IMR-90 (cell line): ENCODE measurements around the gene UBR1. TPM values are rescaled to one million over a fixed set of nuclear protein-coding genes. Genes with fewer than 3 reads are reported as not detected.

Experiments
- ATAC-seq: fragments of 200-7000 bp; cut with Tn5 transposase; 2 replicates; pipeline ENCODE4 v1.9.1; 2020; ENCODE audit warnings: low read depth, mild to moderate bottlenecking, moderate library complexity
- BruUV-seq: library from RNA; stranded (reverse); fragments of 400-500 nt; replicated peaks from 2 replicates; lab custom pipeline; 2021; lab: Mats Ljungman, UMichigan
- CTCF ChIA-PET: fragments of 300-600 bp; formaldehyde crosslinking; extraction: SDS; loops from one replicate; lab custom pipeline; 2021; ENCODE audit warnings: antibody characterized with exemption; lab: Yijun Ruan, JAX
- POLR2A ChIA-PET: fragments of 300-600 bp; sonication (Branson Sonifier 250); formaldehyde crosslinking; loops from one replicate; lab custom pipeline; 2022; ENCODE audit warnings: antibody characterized with exemption; ENCODE audit not compliant: unreplicated experiment; lab: Charles Lee
- DNase-seq: peaks from one replicate; pipeline ENCODE4 v3.0.0; 2013
- H2AFZ ChIP-seq: replicated peaks from 2 replicates; pipeline ENCODE3; 2013; ENCODE audit warnings: low read length, mild to moderate bottlenecking; ENCODE audit not compliant: poor library complexity
- H2AK5ac ChIP-seq: 2 replicates; pipeline ENCODE4 v1.6.1; 2013; ENCODE audit warnings: low read depth, low read length, inconsistent platforms
- H2AK9ac ChIP-seq: replicated peaks from 2 replicates; pipeline ENCODE3; 2013; ENCODE audit warnings: mild to moderate bottlenecking, low read depth, low read length, moderate library complexity; ENCODE audit not compliant: poor library complexity
- H2BK120ac ChIP-seq: 2 replicates; pipeline ENCODE4 v1.6.1; 2013; ENCODE audit warnings: low read depth, low read length, inconsistent platforms
- H2BK15ac ChIP-seq: 3 replicates; pipeline ENCODE4 v1.6.1; 2013; ENCODE audit warnings: low read depth, low read length, inconsistent platforms
- H2BK20ac ChIP-seq: 2 replicates; pipeline ENCODE4 v1.6.1; 2013; ENCODE audit warnings: low read depth, mild to moderate bottlenecking, inconsistent platforms, low read length, moderate library complexity
- H2BK5ac ChIP-seq: 2 replicates; pipeline ENCODE4 v1.6.1; 2013; ENCODE audit warnings: mild to moderate bottlenecking, low read depth, low read length, inconsistent platforms; ENCODE audit not compliant: poor library complexity, severe bottlenecking
- H3K14ac ChIP-seq: replicated peaks from 2 replicates; pipeline ENCODE4 v1.6.1; 2013; ENCODE audit warnings: low read depth, low read length, inconsistent platforms
- H3K18ac ChIP-seq: 2 replicates; pipeline ENCODE4 v1.6.1; 2013; ENCODE audit warnings: low read depth, low read length, control low read depth
- H3K23ac ChIP-seq: 2 replicates; pipeline ENCODE4 v1.6.1; 2013; ENCODE audit warnings: low read depth, low read length, inconsistent platforms
- H3K27ac ChIP-seq: 2 replicates; pipeline ENCODE4 v1.5.1; 2013; ENCODE audit warnings: mild to moderate bottlenecking, control low read depth, low read length; ENCODE audit not compliant: insufficient read depth
- H3K27me3 ChIP-seq: 2 replicates; pipeline ENCODE4 v1.6.1; 2013; ENCODE audit warnings: low read length; ENCODE audit not compliant: control insufficient read depth, insufficient read depth
- H3K36me3 ChIP-seq: 2 replicates; pipeline ENCODE4 v1.6.1; 2013; ENCODE audit warnings: low read length, mixed read lengths; ENCODE audit not compliant: control insufficient read depth, insufficient read depth
- H3K4ac ChIP-seq: 2 replicates; pipeline ENCODE4 v1.6.1; 2013; ENCODE audit warnings: low read depth, low read length, inconsistent platforms
- H3K4me1 ChIP-seq: 2 replicates; pipeline ENCODE4 v1.6.1; 2013; ENCODE audit warnings: low read length, mixed read lengths; ENCODE audit not compliant: control insufficient read depth, insufficient read depth
- H3K4me2 ChIP-seq: 2 replicates; pipeline ENCODE4 v1.6.1; 2013; ENCODE audit warnings: low read depth, mild to moderate bottlenecking, control low read depth, low read length, moderate library complexity
- H3K4me3 ChIP-seq: 2 replicates; pipeline ENCODE4 v1.5.1; 2013; ENCODE audit warnings: low read depth, mild to moderate bottlenecking, control low read depth, low read length, moderate library complexity; ENCODE audit not compliant: insufficient read depth
- H3K56ac ChIP-seq: 2 replicates; pipeline ENCODE4 v1.6.1; 2013; ENCODE audit warnings: low read length, inconsistent platforms; ENCODE audit not compliant: insufficient read depth; ENCODE audit errors: extremely low read depth
- H3K79me1 ChIP-seq, 2 experiments: 2 replicates each; pipeline ENCODE4 v1.6.1; 2013; ENCODE audit warnings: low read length in 2 of 2, inconsistent platforms in 1 of 2, low read depth in 1 of 2
- H3K9ac ChIP-seq: 2 replicates; pipeline ENCODE4 v1.6.1; 2013; ENCODE audit warnings: low read depth, low read length, control low read depth
- H3K9me1 ChIP-seq: 2 replicates; pipeline ENCODE4 v1.6.1; 2013; ENCODE audit warnings: low read length, inconsistent platforms; ENCODE audit not compliant: insufficient read depth
- H3K9me3 ChIP-seq: 2 replicates; pipeline ENCODE4 v1.6.1; 2013; ENCODE audit warnings: low read length; ENCODE audit not compliant: control insufficient read depth, insufficient read depth
- H4K20me1 ChIP-seq: 2 replicates; pipeline ENCODE4 v1.6.1; 2013; ENCODE audit warnings: low read length, inconsistent platforms; ENCODE audit not compliant: insufficient read depth
- H4K5ac ChIP-seq: 2 replicates; pipeline ENCODE4 v1.6.1; 2013; ENCODE audit warnings: mild to moderate bottlenecking, low read depth, low read length, control low read depth
- H4K8ac ChIP-seq, 2 experiments: 2 replicates each; pipeline ENCODE4 v1.6.1; 2013; ENCODE audit warnings: low read depth in 2 of 2, low read length in 2 of 2, control low read depth in 1 of 2, inconsistent platforms in 1 of 2
- H4K91ac ChIP-seq: 2 replicates; pipeline ENCODE4 v1.6.1; 2013; ENCODE audit warnings: low read depth, low read length, inconsistent platforms; ENCODE audit not compliant: insufficient read depth
- BHLHE40 ChIP-seq: fragments of 150-350 bp; IDR thresholded peaks from 2 replicates; pipeline ENCODE4 v1.6.1; 2016; ENCODE audit warnings: mild to moderate bottlenecking, low read depth, low read length
- CTCF ChIP-seq: conservative IDR thresholded peaks from 2 replicates; pipeline ENCODE4 v1.5.1; 2012; ENCODE audit warnings: mild to moderate bottlenecking, low read depth, low read length, improper control_type of control experiment
- ELK1 ChIP-seq: fragments of 150-350 bp; IDR thresholded peaks from 2 replicates; pipeline ENCODE4 v1.6.1; 2016; ENCODE audit warnings: low read depth, mild to moderate bottlenecking, low read length, moderate library complexity, borderline replicate concordance
- MAFK ChIP-seq: IDR thresholded peaks from 2 replicates; pipeline ENCODE4 v1.6.1; 2012; ENCODE audit warnings: low read depth, low read length, improper control_type of control experiment
- MAZ ChIP-seq: IDR thresholded peaks from 2 replicates; pipeline ENCODE4 v1.6.1; 2012; ENCODE audit warnings: low read depth, mild to moderate bottlenecking, low read length, improper control_type of control experiment, moderate library complexity, borderline replicate concordance
- NFE2L2 ChIP-seq: fragments of 150-350 bp; IDR thresholded peaks from 2 replicates; pipeline ENCODE4 v1.6.1; 2016; ENCODE audit warnings: low read depth, mild to moderate bottlenecking, low read length
- POLR2A ChIP-seq: IDR thresholded peaks from 2 replicates; pipeline ENCODE4 v1.6.1; 2012; ENCODE audit warnings: mild to moderate bottlenecking, low read depth, low read length
- RCOR1 ChIP-seq: IDR thresholded peaks from 2 replicates; pipeline ENCODE4 v1.6.1; 2012; ENCODE audit warnings: mild to moderate bottlenecking, low read length, improper control_type of control experiment; ENCODE audit not compliant: insufficient replicate concordance
- RFX5 ChIP-seq: IDR thresholded peaks from 2 replicates; pipeline ENCODE4 v1.8.0; 2012; ENCODE audit warnings: low read depth, mild to moderate bottlenecking, low read length, moderate library complexity
- USF2 ChIP-seq: fragments of 150-350 bp; IDR thresholded peaks from 2 replicates; pipeline ENCODE4 v1.6.1; 2017; ENCODE audit warnings: mild to moderate bottlenecking, antibody characterized with exemption, low read length, low read depth
- WGBS, 2 experiments: methylation state at CpG; one replicate each; pipeline versions ENCODE4 v1.1.5 to v1.1.7; 2013; ENCODE audit warnings: missing lambda C conversion rate in 2 of 2; ENCODE audit not compliant: insufficient read length in 1 of 2; ENCODE audit errors: extremely low coverage in 2 of 2; 5-methylcytosine and 5-hydroxymethylcytosine counted together
- dilution Hi-C: fragments of 300-500 bp; cut with HindIII; formaldehyde crosslinking; loops from one replicate; pipeline ENCODE4 v1.14.3; 2018; ENCODE audit warnings: low sequenced_read_pairs; ENCODE audit not compliant: unreplicated experiment
- in situ Hi-C: fragments of 300-500 bp; cut with MboI; formaldehyde crosslinking; loops from 3 replicates; pipeline ENCODE4 v1.14.3; 2019; ENCODE audit warnings: low sequenced_read_pairs, inconsistent platforms, mixed read lengths
- intact Hi-C: fragments of 100-400 bp; cut with micrococcal nuclease; formaldehyde crosslinking; loops from 2 replicates; pipeline ENCODE4 v1.10.0; 2022
- polyA plus RNA-seq, 3 experiments: library from polyadenylated mRNA; depleted of rRNA; stranded (reverse); fragments of >200 nt; gene quantifications; 2 replicates each; pipeline ENCODE4 v1.2.3, GENCODE V29; 2012; ENCODE audit warnings: low replicate concordance in 1 of 3
- total RNA-seq: library from RNA; depleted of rRNA; stranded (reverse); fragments of >200 nt; gene quantifications from 2 replicates; pipeline ENCODE4 v1.2.3, GENCODE V29; 2012

UBR1 gene
- total and polyA plus RNA-seq, 2 of the 4 experiments (the other 2 are of a cell fraction), result 6.5 to 30.1 TPM

- H3K9ac ChIP-seq, result no peak overlapping the region
- no peak overlapping the region for H3K18ac ChIP-seq
- H3K4me1 ChIP-seq, result no peaks in the 10 kb centered on the region
- H2BK5ac ChIP-seq, result no peak overlapping the region
- H3K79me1 ChIP-seq, result no peaks in the 10 kb centered on the region; a peak in 2 of 4 replicates
- no peak overlapping the region for H4K5ac ChIP-seq
- dilution Hi-C loops, result no loop called here
- no peak overlapping the region for H2BK120ac ChIP-seq
- H4K20me1 ChIP-seq, result no peaks in the 10 kb centered on the region
- BruUV-seq, result no TSS peak
- no peak overlapping the region for H3K27ac ChIP-seq
- TF ChIP-seq RFX5, result no peak
- TF ChIP-seq BHLHE40, result no peak
- no peak for TF ChIP-seq MAFK
- no peak for TF ChIP-seq USF2
- no peak for TF ChIP-seq POLR2A
- no peak for TF ChIP-seq MAZ
- TF ChIP-seq NFE2L2, result no peak
- TF ChIP-seq ELK1, result no peak
- TF ChIP-seq RCOR1, result no peak
- TF ChIP-seq CTCF, result no peak
- H3K9me3 ChIP-seq, result no peaks in the 10 kb centered on the region
- no peak for DNase-seq
- no peak overlapping the region for H2AK5ac ChIP-seq
- H3K23ac ChIP-seq, result no peak overlapping the region
- no peak overlapping the region for H3K56ac ChIP-seq
- no peak overlapping the region for H3K4me2 ChIP-seq
- 89% methylated on average over 1 of the region's 2 CpGs; no CpG with 5 or more reads in 1 of the 2 experiments for WGBS, 2 experiments
- intact Hi-C loops, result no loop called here
- no peak overlapping the region for H3K4me3 ChIP-seq
- H3K14ac ChIP-seq, result no peak overlapping the region
- H3K27me3 ChIP-seq, result no peaks in the 10 kb centered on the region
- no peak overlapping the region for H2AK9ac ChIP-seq
- no peak overlapping the region for H2AFZ ChIP-seq
- ChIA-PET POLR2A (no interaction called here), CTCF (no interaction called here)
- no peak overlapping the region for H2BK15ac ChIP-seq
- H3K36me3 ChIP-seq, result peaks cover 30% of the 10 kb centered on the region
- H2BK20ac ChIP-seq, result no peak overlapping the region
- in situ Hi-C loops, result no loop called here
- H3K4ac ChIP-seq, result no peak overlapping the region
- no peak for ATAC-seq
- no peak overlapping the region for H4K91ac ChIP-seq
- no peaks in the 10 kb centered on the region for H3K9me1 ChIP-seq
- no peak overlapping the region for H4K8ac ChIP-seq
Observed at GRCh38 chr15:42974202-42974862, 131.5 kb downstream of the UBR1 start.
